SK-N-SH (cell line): ENCODE results near the gene DNASE1L2. TPM values are rescaled to one million over a fixed set of nuclear protein-coding genes. Genes with fewer than 3 reads are reported as not detected.

Experiments used
- CTCF ChIA-PET: fragments of 300-600, 350-600 bp; formaldehyde crosslinking; extraction: SDS; loops from one replicate; lab custom pipeline; 2021; lab: Yijun Ruan, JAX
- POLR2A ChIA-PET: fragments of 350-600 bp; sonication (Branson Sonifier 250); formaldehyde crosslinking; extraction: SDS; loops from one replicate; lab custom pipeline; 2020; ENCODE audit warnings: antibody characterized with exemption, inconsistent platforms; lab: Yijun Ruan, JAX
- DNase-seq: peaks from one replicate; pipeline ENCODE4 v3.0.0; 2012
- H2AFZ ChIP-seq: fragments of 200-600 bp; sonication (generic); 2 replicates; pipeline ENCODE4 v1.8.1; 2016; ENCODE audit warnings: antibody characterized with exemption, mild to moderate bottlenecking, low read depth
- H3F3A ChIP-seq: fragments of 200-600 bp; sonication (generic); replicated peaks from 2 replicates; pipeline ENCODE3; 2016; ENCODE audit warnings: antibody characterized with exemption, mild to moderate bottlenecking; ENCODE audit not compliant: insufficient read depth
- H3K27ac ChIP-seq, 2 experiments: fragments of 200-500 bp in 1 of 2; fragments of 200-600 bp in 1 of 2; sonication (Bioruptor generic) in 1 of 2; sonication (generic), shearing (Covaris generic) in 1 of 2; 2 replicates each; pipeline versions ENCODE4 v1.5.1 to v1.6.1; 2014 to 2016; ENCODE audit warnings: low read depth in 2 of 2, inconsistent platforms in 1 of 2, low read length in 1 of 2, mild to moderate bottlenecking in 1 of 2, mixed read lengths in 1 of 2
- H3K27me3 ChIP-seq: fragments of 200-600 bp; sonication (generic), shearing (Covaris generic); 2 replicates; pipeline ENCODE4 v1.6.1; 2016; ENCODE audit warnings: mixed run types; ENCODE audit not compliant: insufficient read depth
- H3K36me3 ChIP-seq, 2 experiments: fragments of 200-500 bp in 1 of 2; fragments of 200-600 bp in 1 of 2; sonication (Bioruptor generic) in 1 of 2; sonication (generic) in 1 of 2; replicated peaks in 1 of 2; 2 replicates each; pipeline versions ENCODE3 to v1.5.1; 2014 to 2016; ENCODE audit warnings: low read length in 1 of 2, mild to moderate bottlenecking in 1 of 2; ENCODE audit not compliant: insufficient read depth in 2 of 2, control insufficient read depth in 1 of 2
- H3K4me1 ChIP-seq, 2 experiments: fragments of 200-500 bp in 1 of 2; fragments of 200-600 bp in 1 of 2; sonication (Bioruptor generic) in 1 of 2; sonication (generic), shearing (Covaris generic) in 1 of 2; 2 replicates each; pipeline versions ENCODE4 v1.5.1 to v1.6.1; 2014 to 2016; ENCODE audit warnings: low read depth in 1 of 2, low read length in 1 of 2, mixed run types in 1 of 2; ENCODE audit not compliant: insufficient read depth in 2 of 2, control insufficient read depth in 1 of 2
- H3K4me2 ChIP-seq: fragments of 200-600 bp; sonication (generic), shearing (Covaris generic); 2 replicates; pipeline ENCODE4 v1.6.1; 2017; ENCODE audit warnings: mixed run types
- H3K4me3 ChIP-seq, 2 experiments: fragments of 200-500 bp in 1 of 2; fragments of 200-600 bp in 1 of 2; sonication (Bioruptor generic) in 1 of 2; sonication (generic), shearing (Covaris generic) in 1 of 2; 2 replicates each; pipeline versions ENCODE4 v1.5.1 to v1.8.1; 2014 to 2016; ENCODE audit warnings: low read depth in 2 of 2, inconsistent platforms in 1 of 2, low read length in 1 of 2, mild to moderate bottlenecking in 1 of 2, mixed read lengths in 1 of 2, moderate library complexity in 1 of 2
- H3K79me2 ChIP-seq: fragments of 200-600 bp; sonication (generic); 2 replicates; pipeline ENCODE4 v1.8.1; 2017; ENCODE audit warnings: mild to moderate bottlenecking; ENCODE audit not compliant: insufficient read depth
- H3K9ac ChIP-seq: fragments of 200-600 bp; sonication (generic); 2 replicates; pipeline ENCODE4 v1.6.1; 2017; ENCODE audit warnings: mixed run types
- H3K9me2 ChIP-seq: fragments of 200-600 bp; sonication (generic); 2 replicates; pipeline ENCODE4 v1.6.1; 2017; ENCODE audit warnings: mixed run types
- H3K9me3 ChIP-seq: fragments of 200-600 bp; sonication (generic); 2 replicates; pipeline ENCODE4 v1.6.1; 2017; ENCODE audit warnings: mixed run types, mild to moderate bottlenecking, moderate library complexity
- H4K20me1 ChIP-seq: fragments of 200-600 bp; sonication (generic); 2 replicates; pipeline ENCODE4 v1.6.1; 2017; ENCODE audit warnings: mild to moderate bottlenecking, mixed run types; ENCODE audit not compliant: insufficient read depth
- CHD2 ChIP-seq: fragments of 150-350 bp; IDR thresholded peaks from 2 replicates; pipeline ENCODE4 v1.6.1; 2018; ENCODE audit warnings: low read length; ENCODE audit not compliant: partially characterized antibody
- FOSL2 ChIP-seq: IDR thresholded peaks from 2 replicates; pipeline ENCODE4 v1.4.0; 2012; ENCODE audit warnings: low read depth, mild to moderate bottlenecking, moderate library complexity, borderline replicate concordance
- FOXJ3 ChIP-seq: sonication (generic); formaldehyde crosslinking; IDR thresholded peaks from 2 replicates; pipeline ENCODE4 v1.5.1; 2020; ENCODE audit warnings: mild to moderate bottlenecking, missing genetic modification reagents
- GABPA ChIP-seq: IDR thresholded peaks from 2 replicates; pipeline ENCODE4 v1.4.0; 2012; ENCODE audit warnings: low read depth, mild to moderate bottlenecking
- GATA2 ChIP-seq: sonication (generic); formaldehyde crosslinking; IDR thresholded peaks from 2 replicates; pipeline ENCODE4 v1.5.0; 2020; ENCODE audit warnings: mild to moderate bottlenecking, missing genetic modification reagents
- MXI1 ChIP-seq: IDR thresholded peaks from 2 replicates; pipeline ENCODE4 v1.6.1; 2012; ENCODE audit warnings: mild to moderate bottlenecking, low read depth, low read length, improper control_type of control experiment
- NFIC ChIP-seq: IDR thresholded peaks from 2 replicates; pipeline ENCODE4 v1.4.0; 2012; ENCODE audit warnings: borderline replicate concordance
- RAD21 ChIP-seq: IDR thresholded peaks from 2 replicates; pipeline ENCODE4 v1.6.1; 2012; ENCODE audit warnings: mild to moderate bottlenecking, low read length
- RCOR1 ChIP-seq: fragments of 150-350 bp; IDR thresholded peaks from 2 replicates; pipeline ENCODE4 v1.6.1; 2017; ENCODE audit warnings: antibody characterized with exemption, low read length
- TEAD4 ChIP-seq: IDR thresholded peaks from 2 replicates; pipeline ENCODE4 v1.4.0; 2012; ENCODE audit warnings: mild to moderate bottlenecking, borderline replicate concordance; ENCODE audit not compliant: insufficient read depth
- USF2 ChIP-seq: fragments of 150-350 bp; IDR thresholded peaks from 2 replicates; pipeline ENCODE4 v1.6.1; 2017; ENCODE audit warnings: antibody characterized with exemption, low read length, low read depth, borderline replicate concordance
- YY1 ChIP-seq: IDR thresholded peaks from 2 replicates; pipeline ENCODE4 v1.4.0; 2012; ENCODE audit warnings: low read depth, mild to moderate bottlenecking
- WGBS: methylation state at CpG from one replicate; pipeline ENCODE4 v1.1.6; 2017; ENCODE audit warnings: low lambda C conversion rate; 5-methylcytosine and 5-hydroxymethylcytosine counted together
- polyA plus RNA-seq, 3 experiments: library from polyadenylated mRNA; depleted of rRNA; stranded (reverse); fragments of >200 nt; gene quantifications; 2 replicates each; pipeline ENCODE4 v1.2.3, GENCODE V29; 2012
- TF ChIP-seq, protein P1 (sequence below): IDR thresholded peaks from 2 replicates; pipeline ENCODE4 v1.6.1; 2012; ENCODE audit warnings: mild to moderate bottlenecking, low read depth, low read length, moderate library complexity
- TF ChIP-seq, protein P2 (sequence below): IDR thresholded peaks from 2 replicates; pipeline ENCODE4 v1.4.0; 2012; ENCODE audit warnings: low read depth
- TF ChIP-seq, protein P3 (sequence below): IDR thresholded peaks from 2 replicates; pipeline ENCODE4; 2012
- TF ChIP-seq, protein P4 (sequence below): IDR thresholded peaks from 2 replicates; pipeline ENCODE4 v1.4.0; 2012; ENCODE audit warnings: low read depth, borderline replicate concordance

The DNASE1L2 gene
- polyA plus RNA-seq, 1 of the 3 experiments (the other 2 are of a cell fraction): 2.5 TPM

DNA sequence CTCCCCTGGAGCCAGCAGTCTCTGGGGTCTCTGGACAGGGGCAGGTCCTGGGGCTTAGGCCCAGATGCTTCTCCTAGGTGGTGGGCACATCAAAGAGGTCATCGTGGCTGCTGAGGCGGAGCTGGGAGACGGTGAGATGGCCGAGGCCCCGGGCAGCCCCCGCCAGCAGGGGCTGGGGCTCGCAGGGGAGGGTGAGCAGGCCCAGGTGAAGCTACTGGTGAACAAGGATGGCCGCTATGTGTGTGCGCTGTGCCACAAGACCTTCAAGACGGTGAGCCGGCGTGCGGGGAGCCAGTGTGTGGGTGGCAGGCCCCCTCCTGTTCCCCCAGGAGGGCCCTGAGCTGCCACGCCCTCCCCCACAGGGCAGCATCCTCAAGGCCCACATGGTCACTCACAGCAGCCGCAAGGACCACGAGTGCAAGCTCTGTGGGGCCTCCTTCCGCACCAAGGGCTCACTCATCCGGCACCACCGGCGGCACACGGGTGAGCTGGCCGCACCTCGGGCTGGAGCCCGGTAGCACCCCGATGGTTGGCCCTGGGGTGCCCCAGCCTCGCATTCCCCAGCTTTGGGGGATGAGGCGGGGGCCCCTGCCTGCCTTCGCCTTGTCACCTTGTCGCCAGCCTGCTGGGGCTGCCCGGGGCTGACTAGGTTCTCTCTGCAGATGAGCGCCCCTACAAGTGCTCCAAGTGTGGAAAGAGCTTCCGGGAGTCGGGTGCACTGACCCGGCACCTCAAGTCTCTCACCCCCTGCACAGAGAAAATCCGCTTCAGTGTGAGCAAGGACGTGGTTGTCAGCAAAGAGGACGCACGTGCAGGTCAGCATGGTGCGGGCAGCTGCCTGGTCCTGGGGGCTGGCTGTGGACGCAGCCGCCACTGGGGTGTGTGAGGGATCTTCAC, 3.9 kb upstream of the DNASE1L2 start:
- peaks cover 15% of the 10 kb centered on the region for H4K20me1 ChIP-seq
- WGBS: 89% methylated on average over 5 of the region's 41 CpGs
- CTCF ChIA-PET: interaction anchor here (0.9 kb wide), 1 partner anchor 38 kb away, joined by 4 read pairs; no protein-coding TSS in a partner anchor
- DNase-seq: no peak
- no peak overlapping the region for H3K27ac ChIP-seq
- H3K9me2 ChIP-seq: no peaks in the 10 kb centered on the region
- H3K4me3 ChIP-seq: no peak overlapping the region
- TF ChIP-seq RCOR1 (no peak), MXI1 (no peak), RAD21 (no peak), FOXJ3 (CRISPR knock-in tag) (no peak), USF2 (no peak), GABPA (no peak), NFIC (no peak), CHD2 (no peak), TEAD4 (no peak), FOSL2 (no peak), GATA2 (no peak), YY1 (no peak)
- TF ChIP-seq, protein P1, sequence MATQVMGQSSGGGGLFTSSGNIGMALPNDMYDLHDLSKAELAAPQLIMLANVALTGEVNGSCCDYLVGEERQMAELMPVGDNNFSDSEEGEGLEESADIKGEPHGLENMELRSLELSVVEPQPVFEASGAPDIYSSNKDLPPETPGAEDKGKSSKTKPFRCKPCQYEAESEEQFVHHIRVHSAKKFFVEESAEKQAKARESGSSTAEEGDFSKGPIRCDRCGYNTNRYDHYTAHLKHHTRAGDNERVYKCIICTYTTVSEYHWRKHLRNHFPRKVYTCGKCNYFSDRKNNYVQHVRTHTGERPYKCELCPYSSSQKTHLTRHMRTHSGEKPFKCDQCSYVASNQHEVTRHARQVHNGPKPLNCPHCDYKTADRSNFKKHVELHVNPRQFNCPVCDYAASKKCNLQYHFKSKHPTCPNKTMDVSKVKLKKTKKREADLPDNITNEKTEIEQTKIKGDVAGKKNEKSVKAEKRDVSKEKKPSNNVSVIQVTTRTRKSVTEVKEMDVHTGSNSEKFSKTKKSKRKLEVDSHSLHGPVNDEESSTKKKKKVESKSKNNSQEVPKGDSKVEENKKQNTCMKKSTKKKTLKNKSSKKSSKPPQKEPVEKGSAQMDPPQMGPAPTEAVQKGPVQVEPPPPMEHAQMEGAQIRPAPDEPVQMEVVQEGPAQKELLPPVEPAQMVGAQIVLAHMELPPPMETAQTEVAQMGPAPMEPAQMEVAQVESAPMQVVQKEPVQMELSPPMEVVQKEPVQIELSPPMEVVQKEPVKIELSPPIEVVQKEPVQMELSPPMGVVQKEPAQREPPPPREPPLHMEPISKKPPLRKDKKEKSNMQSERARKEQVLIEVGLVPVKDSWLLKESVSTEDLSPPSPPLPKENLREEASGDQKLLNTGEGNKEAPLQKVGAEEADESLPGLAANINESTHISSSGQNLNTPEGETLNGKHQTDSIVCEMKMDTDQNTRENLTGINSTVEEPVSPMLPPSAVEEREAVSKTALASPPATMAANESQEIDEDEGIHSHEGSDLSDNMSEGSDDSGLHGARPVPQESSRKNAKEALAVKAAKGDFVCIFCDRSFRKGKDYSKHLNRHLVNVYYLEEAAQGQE: no peak
- TF ChIP-seq, protein P2, sequence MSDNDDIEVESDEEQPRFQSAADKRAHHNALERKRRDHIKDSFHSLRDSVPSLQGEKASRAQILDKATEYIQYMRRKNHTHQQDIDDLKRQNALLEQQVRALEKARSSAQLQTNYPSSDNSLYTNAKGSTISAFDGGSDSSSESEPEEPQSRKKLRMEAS: no peak
- TF ChIP-seq, protein P3, sequence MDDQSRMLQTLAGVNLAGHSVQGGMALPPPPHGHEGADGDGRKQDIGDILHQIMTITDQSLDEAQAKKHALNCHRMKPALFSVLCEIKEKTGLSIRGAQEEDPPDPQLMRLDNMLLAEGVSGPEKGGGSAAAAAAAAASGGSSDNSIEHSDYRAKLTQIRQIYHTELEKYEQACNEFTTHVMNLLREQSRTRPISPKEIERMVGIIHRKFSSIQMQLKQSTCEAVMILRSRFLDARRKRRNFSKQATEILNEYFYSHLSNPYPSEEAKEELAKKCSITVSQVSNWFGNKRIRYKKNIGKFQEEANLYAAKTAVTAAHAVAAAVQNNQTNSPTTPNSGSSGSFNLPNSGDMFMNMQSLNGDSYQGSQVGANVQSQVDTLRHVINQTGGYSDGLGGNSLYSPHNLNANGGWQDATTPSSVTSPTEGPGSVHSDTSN: no peak
- TF ChIP-seq, protein P4, sequence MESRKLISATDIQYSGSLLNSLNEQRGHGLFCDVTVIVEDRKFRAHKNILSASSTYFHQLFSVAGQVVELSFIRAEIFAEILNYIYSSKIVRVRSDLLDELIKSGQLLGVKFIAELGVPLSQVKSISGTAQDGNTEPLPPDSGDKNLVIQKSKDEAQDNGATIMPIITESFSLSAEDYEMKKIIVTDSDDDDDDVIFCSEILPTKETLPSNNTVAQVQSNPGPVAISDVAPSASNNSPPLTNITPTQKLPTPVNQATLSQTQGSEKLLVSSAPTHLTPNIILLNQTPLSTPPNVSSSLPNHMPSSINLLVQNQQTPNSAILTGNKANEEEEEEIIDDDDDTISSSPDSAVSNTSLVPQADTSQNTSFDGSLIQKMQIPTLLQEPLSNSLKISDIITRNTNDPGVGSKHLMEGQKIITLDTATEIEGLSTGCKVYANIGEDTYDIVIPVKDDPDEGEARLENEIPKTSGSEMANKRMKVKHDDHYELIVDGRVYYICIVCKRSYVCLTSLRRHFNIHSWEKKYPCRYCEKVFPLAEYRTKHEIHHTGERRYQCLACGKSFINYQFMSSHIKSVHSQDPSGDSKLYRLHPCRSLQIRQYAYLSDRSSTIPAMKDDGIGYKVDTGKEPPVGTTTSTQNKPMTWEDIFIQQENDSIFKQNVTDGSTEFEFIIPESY: no peak
- H3K36me3 ChIP-seq: peaks cover 0 to 74% of the 10 kb centered on the region in 2 experiments
- H3K9ac ChIP-seq: no peak overlapping the region
- peaks cover 12% of the 10 kb centered on the region for H3K79me2 ChIP-seq
- no peak overlapping the region for H3K4me2 ChIP-seq
- no peaks in the 10 kb centered on the region for H3K9me3 ChIP-seq
- H3K27me3 ChIP-seq: no peaks in the 10 kb centered on the region
- no peaks in the 10 kb centered on the region for H3F3A ChIP-seq
- H3K4me1 ChIP-seq: peaks cover 0 to 3% of the 10 kb centered on the region in 2 experiments; a peak in 1 of 4 replicates
- no peak overlapping the region for H2AFZ ChIP-seq
- POLR2A ChIA-PET: no interaction called here
